K562 (cell line): ENCODE data around the gene CALR3. TPM values are rescaled to one million over a fixed set of nuclear protein-coding genes. Genes with fewer than 3 reads are reported as not detected.

Experiments
- ATAC-seq: fragments of 200-7000 bp; cut with Tn5 transposase; 3 replicates; pipeline ENCODE4 v1.9.1; 2020; ENCODE audit warnings: moderate library complexity
- BruUV-seq: library from RNA; stranded (reverse); fragments of 400-500 nt; replicated peaks from 2 replicates; lab custom pipeline; 2021; lab: Mats Ljungman, UMichigan
- CTCF ChIA-PET: fragments of 300-600 bp; formaldehyde crosslinking; extraction: SDS; loops from one replicate; lab custom pipeline; 2021; ENCODE audit warnings: low intra/inter-chr PET ratio; lab: Yijun Ruan, JAX
- POLR2A ChIA-PET: fragments of 300-600, 350-650 bp; sonication (Branson Sonifier 250); formaldehyde crosslinking; extraction: SDS; loops from one replicate; lab custom pipeline; 2021; ENCODE audit warnings: antibody characterized with exemption, inconsistent platforms; lab: Yijun Ruan, JAX
- DNase-seq, 4 experiments: peaks; one replicate each; pipeline versions ENCODE4 v3.0.0 to v3.0.0-alpha.2; 2011 to 2018; ENCODE audit warnings: low spot score in 3 of 4, mixed read lengths in 3 of 4; ENCODE audit errors: extremely low read depth in 1 of 4
- FAIRE-seq: peaks from 2 replicates; lab custom pipeline; 2011; peaks lifted over from hg19 to GRCh38; lab: Jason Lieb, UNC
- H2AFZ ChIP-seq: 2 replicates; pipeline ENCODE4 v1.6.0; 2011; ENCODE audit warnings: low read depth, low read length, control low read depth, inconsistent platforms
- H3K27ac ChIP-seq: fragments of 200-600 bp; 3 replicates; pipeline ENCODE4 v1.8.0; 2011; ENCODE audit warnings: low read depth, mild to moderate bottlenecking, control low read depth, inconsistent platforms, low read length, moderate library complexity, mixed read lengths; ENCODE audit errors: extremely low read depth
- H3K27me3 ChIP-seq, 2 experiments: fragments of 300-600 bp in 1 of 2; 2 replicates in 1 of 2; 3 replicates in 1 of 2; pipeline versions ENCODE4 v1.6.0 to v1.8.0; 2011; ENCODE audit warnings: inconsistent platforms in 2 of 2, low read length in 2 of 2, mild to moderate bottlenecking in 1 of 2, mixed read lengths in 1 of 2, moderate library complexity in 1 of 2; ENCODE audit not compliant: control insufficient read depth in 2 of 2, insufficient read depth in 2 of 2
- H3K36me3 ChIP-seq: fragments of 300-600 bp; 3 replicates; pipeline ENCODE4 v1.8.0; 2011; ENCODE audit warnings: mild to moderate bottlenecking, low read length, inconsistent platforms; ENCODE audit not compliant: control insufficient read depth, insufficient read depth
- H3K4me1 ChIP-seq, 2 experiments: fragments of 200-600 bp in 1 of 2; replicated peaks in 1 of 2; 2 replicates in 1 of 2; 3 replicates in 1 of 2; pipeline versions ENCODE4 v1.5.1 to v1.8.0; 2011; ENCODE audit warnings: inconsistent platforms in 2 of 2, low read length in 2 of 2, mild to moderate bottlenecking in 1 of 2, mixed read lengths in 1 of 2, moderate library complexity in 1 of 2; ENCODE audit not compliant: control insufficient read depth in 2 of 2, insufficient read depth in 2 of 2
- H3K4me2 ChIP-seq: 2 replicates; pipeline ENCODE4 v1.6.1; 2011; ENCODE audit warnings: low read length, control low read depth, inconsistent platforms, mixed read lengths; ENCODE audit not compliant: insufficient read depth
- H3K4me3 ChIP-seq: fragments of 200-600 bp; sonication (generic), shearing (Covaris generic); 2 replicates; pipeline ENCODE4 v1.5.1; 2016; ENCODE audit warnings: control low read depth, inconsistent platforms
- H3K79me2 ChIP-seq: fragments of 200-600 bp; 3 replicates; pipeline ENCODE4 v1.8.0; 2011; ENCODE audit warnings: low read length, inconsistent platforms; ENCODE audit not compliant: control insufficient read depth, insufficient read depth
- H3K9ac ChIP-seq, 2 experiments: 2 replicates each; pipeline versions ENCODE4 v1.6.0 to v1.6.1; 2011; ENCODE audit warnings: low read depth in 2 of 2, low read length in 2 of 2, control low read depth in 1 of 2, inconsistent platforms in 1 of 2, mild to moderate bottlenecking in 1 of 2, mixed read lengths in 1 of 2; ENCODE audit not compliant: insufficient read depth in 1 of 2
- H3K9me1 ChIP-seq: one replicate; pipeline ENCODE4 v1.6.0; 2011; ENCODE audit warnings: inconsistent platforms, mild to moderate bottlenecking, low read length, moderate library complexity; ENCODE audit not compliant: control insufficient read depth, insufficient read depth
- H3K9me3 ChIP-seq: replicated peaks from 2 replicates; pipeline ENCODE4 v1.5.1; 2011; ENCODE audit warnings: low read depth, low read length, inconsistent platforms; ENCODE audit not compliant: control insufficient read depth, insufficient read depth
- H4K20me1 ChIP-seq: replicated peaks from 2 replicates; pipeline ENCODE4 v1.6.1; 2011; ENCODE audit warnings: low read length, inconsistent platforms, mixed read lengths; ENCODE audit not compliant: control insufficient read depth, insufficient read depth
- CHD4 ChIP-seq: fragments of 200-600 bp; sonication (generic); IDR thresholded peaks from 3 replicates; pipeline ENCODE4 v1.6.1; 2012; ENCODE audit warnings: low read depth, mild to moderate bottlenecking, mixed read lengths, low read length, inconsistent platforms; ENCODE audit not compliant: insufficient read depth, insufficient replicate concordance, poor library complexity, severe bottlenecking
- CTBP1 ChIP-seq: fragments of 450-650 bp; IDR thresholded peaks from 2 replicates; pipeline ENCODE4 v1.6.1; 2016; ENCODE audit warnings: borderline replicate concordance
- GATA2 ChIP-seq: sonication (generic); formaldehyde crosslinking; IDR thresholded peaks from 2 replicates; pipeline ENCODE4 v1.4.0; 2020; ENCODE audit warnings: mild to moderate bottlenecking, missing genetic modification reagents
- TAF1 ChIP-seq: IDR thresholded peaks from 2 replicates; pipeline ENCODE4 v1.6.1; 2011; ENCODE audit warnings: mild to moderate bottlenecking, low read length, moderate library complexity; ENCODE audit not compliant: insufficient read depth, control insufficient read depth, severe bottlenecking; ENCODE audit errors: extremely low read depth
- ZNF24 ChIP-seq: fragments of 450-650 bp; IDR thresholded peaks from 2 replicates; pipeline ENCODE4 v1.6.1; 2016
- WGBS: fragments of 100-300 bp; shearing (Covaris generic); methylation state at CpG from one replicate; pipeline ENCODE4 v1.1.6; 2016; ENCODE audit warnings: low coverage, mixed read lengths; ENCODE audit not compliant: insufficient coverage; ENCODE audit errors: missing lambda C conversion rate; 5-methylcytosine and 5-hydroxymethylcytosine counted together
- in situ Hi-C: fragments of 300-500 bp; cut with MboI; formaldehyde crosslinking; loops from 4 replicates; pipeline ENCODE4 v1.15.0; 2018; ENCODE audit warnings: inconsistent platforms, mixed read lengths
- intact Hi-C: fragments of 100-400 bp; cut with micrococcal nuclease; formaldehyde crosslinking; loops from 2 replicates; pipeline ENCODE4 v1.14.2; 2022
- polyA plus RNA-seq, 8 experiments: library from polyadenylated mRNA; depleted of rRNA in 4 of 8; stranded (reverse) in 5 of 8; unstranded in 3 of 8; fragments of >200 nt; fragmentation: Nextera tagmentation in 2 of 8; fragmentation: Illumina TruSeq in 1 of 8; extraction: Ambion mirVana in 2 of 8; extraction: Trizol in 1 of 8; gene quantifications; 2 replicates each; pipeline versions ENCODE4 v1.2.1 to v1.2.3, GENCODE V29; 2011 to 2014; ENCODE audit warnings: inconsistent platforms in 1 of 8, missing spikeins in 1 of 8
- total RNA-seq, 7 experiments: library from RNA; depleted of rRNA in 6 of 7; stranded (reverse); fragments of >200 nt in 6 of 7; fragmentation: Illumina TruSeq in 2 of 7; extraction: Trizol in 2 of 7; gene quantifications; 2 replicates each; pipeline versions ENCODE4 v1.2.1 to v1.2.3, GENCODE V29; 2011 to 2021; ENCODE audit warnings: low replicate concordance in 1 of 7
- TF ChIP-seq, protein P1 (sequence below): fragments of 250-450 bp; sonication (Bioruptor Pico); IDR thresholded peaks from 2 replicates; pipeline ENCODE4 v1.6.1; 2021; ENCODE audit warnings: mild to moderate bottlenecking

The CALR3 gene
- total and polyA plus RNA-seq, 9 of the 15 experiments (the other 6 are each of a cell fraction or from before 2014, with no cell fraction given), result 0.15 to 0.41 (median 0.22) TPM; not detected in 4

DNA sequence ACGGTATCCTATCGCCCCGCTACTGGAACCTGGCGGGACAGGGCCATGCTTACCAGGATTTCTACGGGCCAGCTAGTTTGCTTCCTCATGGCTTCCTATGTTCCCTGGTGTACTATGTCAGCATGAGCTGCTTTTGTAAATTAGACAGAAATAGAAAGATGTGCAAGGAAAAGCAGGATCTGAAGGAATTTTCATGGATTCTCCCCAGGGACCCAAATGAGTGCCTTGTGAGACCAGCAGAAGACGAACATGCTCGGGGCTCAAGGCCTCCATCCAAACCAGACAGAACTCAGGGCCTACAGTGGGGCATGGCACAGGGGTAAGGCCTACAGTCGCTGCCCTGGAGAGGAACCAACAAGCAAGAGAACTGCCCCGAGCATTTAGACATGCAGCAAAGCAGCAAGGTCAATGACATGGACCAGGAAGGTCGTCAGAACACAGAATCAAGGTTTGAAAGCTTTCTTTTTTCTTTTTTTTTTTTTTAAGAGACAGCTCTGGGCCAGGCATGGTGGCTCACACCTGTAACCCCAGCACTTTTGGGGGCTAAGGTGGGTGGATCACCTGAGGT lies 41.5 kb downstream of the CALR3 start:
- Histone ChIP-seq H3K27me3 (no peaks in the 10 kb centered on the region), H3K4me2 (no peak overlapping the region), H3K9ac (no peak overlapping the region), H2AFZ (no peak overlapping the region), H3K9me1 (no peaks in the 10 kb centered on the region), H4K20me1 (peaks cover 27% of the 10 kb centered on the region), H3K27ac (no peak overlapping the region), H3K4me1 (peaks cover 0 to 15% of the 10 kb centered on the region in 2 experiments; a peak in 3 of 5 replicates), H3K9me3 (no peaks in the 10 kb centered on the region), H3K79me2 (peaks cover 64% of the 10 kb centered on the region), H3K4me3 (no peak overlapping the region), H3K36me3 (no peaks in the 10 kb centered on the region)
- ChIA-PET CTCF (interaction anchor here (0.7 kb wide), 1 partner anchor 413 kb away, joined by 3 read pairs; no protein-coding TSS in a partner anchor), POLR2A (interaction anchor here (0.9 to 2.0 kb wide), 2 partner anchors 10 to 16 kb away, joined by 3 to 10 read pairs; no protein-coding TSS in a partner anchor)
- WGBS, result 79% methylated on average over 9 of the region's 10 CpGs
- DNase-seq, result no peak
- in situ Hi-C loops (no loop called here), intact Hi-C loops (no loop called here)
- no TSS peak for BruUV-seq
- TF ChIP-seq CHD4, result no peak
- no peak for TF ChIP-seq GATA2 (CRISPR knock-in tag)
- TF ChIP-seq TAF1, result no peak
- TF ChIP-seq, protein P1, sequence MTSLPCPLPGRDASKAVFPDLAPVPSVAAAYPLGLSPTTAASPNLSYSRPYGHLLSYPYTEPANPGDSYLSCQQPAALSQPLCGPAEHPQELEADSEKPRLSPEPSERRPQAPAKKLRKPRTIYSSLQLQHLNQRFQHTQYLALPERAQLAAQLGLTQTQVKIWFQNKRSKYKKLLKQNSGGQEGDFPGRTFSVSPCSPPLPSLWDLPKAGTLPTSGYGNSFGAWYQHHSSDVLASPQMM (CRISPR knock-in tag), result no peak
- TF ChIP-seq ZNF24, result no peak
- no peak for TF ChIP-seq CTBP1
- no peak for ATAC-seq
- no peak for FAIRE-seq
